ENCODE results near the gene PLEKHG4. TPM values are rescaled to one million over a fixed set of nuclear protein-coding genes. Genes with fewer than 3 reads are reported as not detected.

The PLEKHG4 gene
- polyA plus RNA-seq, 2 of the 4 experiments (the other 2 are of a cell fraction), result 10.0 to 15.9 TPM

GRCh38 chr16:67305216-67306071 is 26.1 kb downstream of the PLEKHG4 start:
- TF ChIP-seq MAX (IDR thresholded peaks at IDR 0.05) (no peak), EHF (CRISPR knock-in tag; IDR thresholded peaks at IDR 0.05) (no peak), HEYL (CRISPR knock-in tag; IDR thresholded peaks at IDR 0.05) (no peak), MYC (IDR thresholded peaks at IDR 0.05; ENCODE audit: borderline replicate concordance, low read length) (no peak), ESRRA (IDR thresholded peaks at IDR 0.05; ENCODE audit: borderline replicate concordance, low read length) (no peak), E2F6 (IDR thresholded peaks at IDR 0.05; ENCODE audit: borderline replicate concordance, low read depth) (no peak), CHD2 (IDR thresholded peaks at IDR 0.05; ENCODE audit: low read length, partially characterized antibody) (no peak), JUNB (IDR thresholded peaks at IDR 0.05) (no peak), GATA3 (IDR thresholded peaks at IDR 0.05; ENCODE audit: borderline replicate concordance) (no peak), EHMT2 (IDR thresholded peaks at IDR 0.05; ENCODE audit: low read depth) (no peak), TP53 (CRISPR knock-in tag; IDR thresholded peaks at IDR 0.05) (no peak), FOSB (CRISPR knock-in tag; IDR thresholded peaks at IDR 0.05) (no peak), HES2 (IDR thresholded peaks at IDR 0.05) (no peak), SMC3 (IDR thresholded peaks at IDR 0.05) (no peak), JUN (IDR thresholded peaks at IDR 0.05) (no peak), HDAC2 (IDR thresholded peaks at IDR 0.05) (no peak), CEBPB (IDR thresholded peaks at IDR 0.05) (no peak), CHD4 (IDR thresholded peaks at IDR 0.05; ENCODE audit: borderline replicate concordance) (no peak), SREBF2 (IDR thresholded peaks at IDR 0.05) (no peak)
- H3K27ac ChIP-seq, result no peak overlapping the region
- FAIRE-seq (no peak), DNase-seq (ENCODE audit: low read depth in 1 of 2, low spot score in 1 of 2) (no peak), ATAC-seq (no peak)
- H3K9me3 ChIP-seq, result no peaks in the 10 kb centered on the region
- ChIA-PET CTCF (interaction anchor here (0.6 to 2.3 kb wide), 3 partner anchors 8 to 27 kb away, joined by 4 to 8 read pairs (median 5); no protein-coding TSS in a partner anchor), POLR2A (no interaction called here)
- H3K4me3 ChIP-seq, result no peak overlapping the region
- H3K4me1 ChIP-seq, result no peaks in the 10 kb centered on the region
- no peak overlapping the region for H3K4me2 ChIP-seq
- 87% methylated on average over 13 of the region's 13 CpGs for WGBS (ENCODE audit: missing lambda C conversion rate)

GRCh38 chr16:67310561-67310960 is 31.2 kb downstream of the PLEKHG4 start:
- WGBS (ENCODE audit: missing lambda C conversion rate), result 90% methylated on average over 3 of the region's 3 CpGs
- TF ChIP-seq HOXA7 (CRISPR knock-in tag; IDR thresholded peaks at IDR 0.05), result no peak
- Histone ChIP-seq H3K9me3 (no peaks in the 10 kb centered on the region), H3K4me3 (no peak overlapping the region), H3K4me1 (peaks cover 21% of the 10 kb centered on the region), H3K4me2 (no peak overlapping the region), H3K27ac (peak overlapping the region in 1 of 2 experiments; percentile 76; a peak in 2 of 6 replicates)
- ATAC-seq (no peak), DNase-seq (ENCODE audit: low read depth in 1 of 2, low spot score in 1 of 2) (no peak), FAIRE-seq (no peak)
- ChIA-PET POLR2A (no interaction called here), CTCF (interaction anchor here (1.7 to 7.0 kb wide), 2 partner anchors 16 to 25 kb away, joined by 4 to 49 read pairs; partner anchors contain the start of genes KCTD19 and LRRC36)

GRCh38 chr16:67311607-67312488 is 32.5 kb downstream of the PLEKHG4 start:
- H3K9me3 ChIP-seq, result no peaks in the 10 kb centered on the region
- H3K4me3 ChIP-seq, result no peak overlapping the region
- ATAC-seq, result peak; percentile 97 to 99
- ChIA-PET CTCF (interaction anchor here (0.6 to 7.0 kb wide), 5 partner anchors 15 to 115 kb away, joined by 3 to 49 read pairs (median 3); partner anchors contain the start of genes KCTD19 and LRRC36), POLR2A (interaction anchor here (1.4 kb wide), 1 partner anchor 28 kb away, joined by 4 read pairs; no protein-coding TSS in a partner anchor)
- 26% methylated on average over 5 of the region's 5 CpGs for WGBS (ENCODE audit: missing lambda C conversion rate)
- H3K27ac ChIP-seq, result peak overlapping the region; percentile 32 to 76; a peak in 5 of 6 replicates
- FAIRE-seq, result no peak
- DNase-seq (ENCODE audit: low read depth in 1 of 2, low spot score in 1 of 2), result peak; percentile 92 to 94
- peak overlapping the region; percentile 49 for H3K4me2 ChIP-seq
- H3K4me1 ChIP-seq, result peaks cover 21% of the 10 kb centered on the region
- no peak for TF ChIP-seq KDM1A (IDR thresholded peaks at IDR 0.05; ENCODE audit: low read depth)
- TF ChIP-seq CTCF (IDR thresholded peaks at IDR 0.05), result no peak
- TF ChIP-seq RFX5 (IDR thresholded peaks at IDR 0.05), result no peak
- TF ChIP-seq RAD21 (conservative IDR thresholded peaks at IDR 0.05 in 1 of 2, IDR thresholded peaks at IDR 0.05 in 1 of 2), result no peak
- TF ChIP-seq JUNB (IDR thresholded peaks at IDR 0.05), result peak; percentile 57
- no peak; the same call in 1 of the 2 replicates for TF ChIP-seq MYC (IDR thresholded peaks at IDR 0.05; ENCODE audit: borderline replicate concordance, low read length)
- TF ChIP-seq RNF2 (IDR thresholded peaks at IDR 0.05; ENCODE audit: borderline replicate concordance, low read depth), result no peak
- no peak for TF ChIP-seq EHF (CRISPR knock-in tag; IDR thresholded peaks at IDR 0.05)
- no peak for TF ChIP-seq CEBPB (IDR thresholded peaks at IDR 0.05)
- TF ChIP-seq MAX (IDR thresholded peaks at IDR 0.05), result peak; percentile 50
- TF ChIP-seq HES2 (IDR thresholded peaks at IDR 0.05), result no peak
- no peak for TF ChIP-seq KDM5A (IDR thresholded peaks at IDR 0.05)
- TF ChIP-seq CBX8 (IDR thresholded peaks at IDR 0.05), result no peak

Data from A549 (cell line).